ENCODE results near the gene ACVRL1. TPM values are rescaled to one million over a fixed set of nuclear protein-coding genes. Genes with fewer than 3 reads are reported as not detected.

ACVRL1 gene
- total RNA-seq, 1 experiment from 2014 or later: not detected

- H2AFZ ChIP-seq: no peak overlapping the region
- H3F3A ChIP-seq (ENCODE audit: insufficient read depth, low read depth): no peaks in the 10 kb centered on the region
- no TSS peak for BruUV-seq (replicated peaks)
- no peaks in the 10 kb centered on the region for H3K36me3 ChIP-seq (ENCODE audit: low read depth)
- H3K9me3 ChIP-seq (ENCODE audit: insufficient read depth, low read depth): no peaks in the 10 kb centered on the region
- H3K27me3 ChIP-seq (ENCODE audit: insufficient read depth, low read depth): peaks cover 93% of the 10 kb centered on the region
- ChIA-PET POLR2A (ENCODE audit: unreplicated experiment) (no interaction called here), CTCF (interaction anchor here (0.6 kb wide), 1 partner anchor 1899 kb away, joined by 8 read pairs; no protein-coding TSS in a partner anchor)
- H3K9me2 ChIP-seq (ENCODE audit: insufficient read depth): no peaks in the 10 kb centered on the region
- no peaks in the 10 kb centered on the region for H3K79me2 ChIP-seq (ENCODE audit: low read depth)
- no peak overlapping the region for H3K27ac ChIP-seq
- no peak for TF ChIP-seq EZH2 (IDR thresholded peaks at IDR 0.05; ENCODE audit: low read depth)
- TF ChIP-seq, protein P1, sequence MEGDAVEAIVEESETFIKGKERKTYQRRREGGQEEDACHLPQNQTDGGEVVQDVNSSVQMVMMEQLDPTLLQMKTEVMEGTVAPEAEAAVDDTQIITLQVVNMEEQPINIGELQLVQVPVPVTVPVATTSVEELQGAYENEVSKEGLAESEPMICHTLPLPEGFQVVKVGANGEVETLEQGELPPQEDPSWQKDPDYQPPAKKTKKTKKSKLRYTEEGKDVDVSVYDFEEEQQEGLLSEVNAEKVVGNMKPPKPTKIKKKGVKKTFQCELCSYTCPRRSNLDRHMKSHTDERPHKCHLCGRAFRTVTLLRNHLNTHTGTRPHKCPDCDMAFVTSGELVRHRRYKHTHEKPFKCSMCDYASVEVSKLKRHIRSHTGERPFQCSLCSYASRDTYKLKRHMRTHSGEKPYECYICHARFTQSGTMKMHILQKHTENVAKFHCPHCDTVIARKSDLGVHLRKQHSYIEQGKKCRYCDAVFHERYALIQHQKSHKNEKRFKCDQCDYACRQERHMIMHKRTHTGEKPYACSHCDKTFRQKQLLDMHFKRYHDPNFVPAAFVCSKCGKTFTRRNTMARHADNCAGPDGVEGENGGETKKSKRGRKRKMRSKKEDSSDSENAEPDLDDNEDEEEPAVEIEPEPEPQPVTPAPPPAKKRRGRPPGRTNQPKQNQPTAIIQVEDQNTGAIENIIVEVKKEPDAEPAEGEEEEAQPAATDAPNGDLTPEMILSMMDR (conservative IDR thresholded peaks at IDR 0.05): no peak
- no peak for DNase-seq
- H3K4me3 ChIP-seq: no peak overlapping the region
- no peaks in the 10 kb centered on the region for H3K4me1 ChIP-seq (replicated peaks; ENCODE audit: insufficient read depth)
- intact Hi-C loops (cut with micrococcal nuclease; ENCODE audit: unreplicated experiment): no loop called here
- no peaks in the 10 kb centered on the region for H4K20me1 ChIP-seq (ENCODE audit: insufficient read depth)
- no peak overlapping the region for H3K4me2 ChIP-seq
Measured at GRCh38 chr12:51867371-51867770, 39.9 kb upstream of the ACVRL1 start.

- no peak for TF ChIP-seq EZH2 (IDR thresholded peaks at IDR 0.05; ENCODE audit: low read depth)
- ChIA-PET POLR2A (ENCODE audit: unreplicated experiment) (no interaction called here), CTCF (no interaction called here)
- Histone ChIP-seq H4K20me1 (ENCODE audit: insufficient read depth) (no peaks in the 10 kb centered on the region), H3K4me2 (no peak overlapping the region), H3K79me2 (ENCODE audit: low read depth) (no peaks in the 10 kb centered on the region), H3K4me3 (no peak overlapping the region), H3K9me2 (ENCODE audit: insufficient read depth) (no peaks in the 10 kb centered on the region), H3K4me1 (replicated peaks; ENCODE audit: insufficient read depth) (no peaks in the 10 kb centered on the region), H3K27ac (no peak overlapping the region), H3K27me3 (ENCODE audit: insufficient read depth, low read depth) (peaks cover 92% of the 10 kb centered on the region), H3K9me3 (ENCODE audit: insufficient read depth, low read depth) (no peaks in the 10 kb centered on the region), H2AFZ (no peak overlapping the region), H3K36me3 (ENCODE audit: low read depth) (no peaks in the 10 kb centered on the region), H3F3A (ENCODE audit: insufficient read depth, low read depth) (no peaks in the 10 kb centered on the region)
- intact Hi-C loops (cut with micrococcal nuclease; ENCODE audit: unreplicated experiment): no loop called here
- no TSS peak for BruUV-seq (replicated peaks)
- DNase-seq: no peak
Measured at GRCh38 chr12:51867796-51868428, 39.4 kb upstream of the ACVRL1 start.

DNA sequence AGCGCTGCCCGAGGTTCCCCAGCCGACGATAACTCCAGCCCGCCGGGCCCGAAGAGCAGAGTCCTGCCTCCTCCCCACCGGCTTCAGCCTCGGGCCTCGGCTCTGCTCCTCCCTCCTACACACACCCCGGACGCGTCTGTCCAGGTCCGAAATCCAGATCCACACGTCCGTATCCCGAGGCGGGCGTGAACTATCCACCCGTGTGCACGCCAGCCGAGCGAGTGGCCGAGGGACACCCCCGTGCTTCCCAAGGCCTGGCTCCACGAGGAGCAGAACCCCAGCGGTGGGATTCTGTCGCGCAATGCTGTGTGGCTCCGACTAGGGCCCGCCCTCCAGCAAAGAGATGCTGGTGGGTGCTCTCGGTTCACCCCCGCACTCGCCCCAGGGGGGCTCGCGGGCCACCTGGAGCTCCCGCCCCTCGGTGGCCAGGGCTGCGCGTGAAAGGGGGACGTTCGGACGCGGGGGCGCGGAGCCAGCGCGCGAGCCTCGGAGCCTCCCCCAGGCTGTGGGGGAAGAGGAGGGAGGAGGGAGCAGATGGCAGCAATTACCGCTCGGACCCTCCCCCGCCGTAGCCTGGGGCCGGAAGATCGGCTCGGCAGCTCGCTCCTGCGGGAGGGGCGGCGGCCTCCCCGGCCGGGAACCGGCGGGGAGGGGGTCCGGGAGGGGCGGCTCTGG lies 38.3 kb upstream of the ACVRL1 start:
- Histone ChIP-seq H3K36me3 (ENCODE audit: low read depth) (no peaks in the 10 kb centered on the region), H3K4me2 (no peak overlapping the region), H3K79me2 (ENCODE audit: low read depth) (no peaks in the 10 kb centered on the region), H3K4me3 (no peak overlapping the region), H3F3A (ENCODE audit: insufficient read depth, low read depth) (no peaks in the 10 kb centered on the region), H3K4me1 (replicated peaks; ENCODE audit: insufficient read depth) (no peaks in the 10 kb centered on the region), H4K20me1 (ENCODE audit: insufficient read depth) (no peaks in the 10 kb centered on the region), H3K27me3 (ENCODE audit: insufficient read depth, low read depth) (peaks cover 91% of the 10 kb centered on the region), H3K9me3 (ENCODE audit: insufficient read depth, low read depth) (no peaks in the 10 kb centered on the region), H3K9me2 (ENCODE audit: insufficient read depth) (no peaks in the 10 kb centered on the region), H2AFZ (no peak overlapping the region), H3K27ac (no peak overlapping the region)
- no peak for TF ChIP-seq EZH2 (IDR thresholded peaks at IDR 0.05; ENCODE audit: low read depth)
- TF ChIP-seq, protein P1 (conservative IDR thresholded peaks at IDR 0.05): no peak
- ChIA-PET CTCF (interaction anchor here (0.7 kb wide), 1 partner anchor 884 kb away, joined by 7 read pairs; no protein-coding TSS in a partner anchor), POLR2A (ENCODE audit: unreplicated experiment) (no interaction called here)
- no peak for DNase-seq
- BruUV-seq (replicated peaks): no TSS peak
- intact Hi-C loops (cut with micrococcal nuclease; ENCODE audit: unreplicated experiment): no loop called here

All from PC-9 (cell line).